Activated CD8-positive, alpha-beta memory T cell treated with anti-CD3 and anti-CD28 coated beads for 48 hours (primary cell): Measurements from ENCODE around the gene SPATA20.

ENCODE experiments used
- DNase-seq, 3 experiments: peaks; one replicate each; pipeline ENCODE4 v3.0.0-alpha.2; 2020; ENCODE audit warnings: low read depth in 2 of 3, low spot score in 2 of 3

SPATA20 gene

DNA sequence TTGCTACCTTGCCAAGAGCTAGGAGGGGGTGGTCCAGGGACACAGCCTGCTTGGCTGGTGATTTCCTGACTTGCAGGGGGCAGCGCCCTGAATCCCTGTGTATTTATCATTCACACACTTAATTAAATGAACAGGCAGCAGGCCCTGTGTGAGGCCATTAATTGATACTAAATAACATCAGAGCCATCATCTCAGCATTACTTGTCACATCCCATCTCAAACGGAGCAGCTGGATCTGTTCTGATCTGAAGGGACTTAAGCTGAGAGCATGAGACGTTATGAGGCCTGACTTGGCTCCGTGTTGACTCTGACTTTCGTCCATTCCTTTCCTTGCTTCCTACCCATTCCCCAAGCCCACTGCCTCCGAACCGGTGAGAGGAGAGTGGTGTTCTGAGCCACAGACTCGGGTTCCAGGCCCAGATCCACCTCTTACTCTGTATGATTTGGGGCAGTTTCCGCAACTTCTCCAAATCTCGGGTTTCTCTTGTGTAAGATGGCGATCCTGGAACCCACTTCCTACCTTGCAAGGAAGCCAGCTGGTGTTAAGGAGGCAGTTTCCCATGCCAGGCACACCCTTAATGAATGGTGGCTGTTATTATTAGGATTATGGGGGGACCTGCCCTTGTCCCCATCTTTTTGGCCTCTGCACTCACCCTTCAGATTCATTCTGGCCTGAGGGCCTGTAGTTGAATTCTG, 47.3 kb downstream of the SPATA20 start:
- no peak for DNase-seq

- DNase-seq, result no peak
These were observed 47.9 kb downstream of the SPATA20 start for GRCh38 chr17:50594892-50595291.

DNA sequence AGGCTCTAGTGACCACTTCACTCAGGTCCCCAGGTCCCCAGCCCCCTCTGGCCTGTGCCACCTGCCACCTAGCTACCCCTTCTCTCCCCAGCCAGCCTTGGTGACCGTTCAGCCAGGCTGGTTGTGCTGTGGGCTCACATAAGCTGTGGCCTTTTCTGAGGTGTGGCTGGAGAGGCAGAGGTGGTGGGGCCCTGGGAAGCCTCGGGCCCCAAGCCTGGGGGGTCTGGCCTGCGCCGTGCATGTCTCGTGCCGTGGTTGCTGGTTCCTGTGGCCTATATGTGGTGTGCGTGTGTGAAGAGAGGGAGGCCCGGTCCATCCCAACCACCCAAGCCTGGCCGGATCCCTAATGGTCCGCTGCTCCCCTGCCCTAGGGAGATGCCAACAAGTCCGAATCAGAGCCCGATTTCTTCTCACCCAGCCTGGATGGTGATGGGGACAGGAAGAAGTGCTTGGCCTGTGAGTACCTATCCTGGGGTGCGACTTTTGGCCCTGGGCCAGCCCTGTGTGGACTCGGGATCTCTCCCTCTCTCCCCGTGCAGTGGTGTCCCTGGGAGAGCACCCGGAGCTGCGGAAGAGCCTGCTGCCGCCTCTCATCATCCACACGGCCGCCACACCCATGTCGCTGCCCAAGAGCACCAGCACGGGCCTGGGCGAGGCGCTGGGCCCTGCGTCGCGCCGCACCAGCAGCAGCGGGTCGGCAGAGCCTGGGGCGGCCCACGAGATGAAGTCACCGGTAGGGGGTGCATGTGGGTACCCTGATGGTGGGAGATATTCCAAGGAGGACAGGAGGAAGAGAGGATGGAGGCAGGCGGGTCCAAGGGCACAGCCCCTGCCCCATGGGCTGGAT, 49.4 kb downstream of the SPATA20 start:
- no peak for DNase-seq

DNA sequence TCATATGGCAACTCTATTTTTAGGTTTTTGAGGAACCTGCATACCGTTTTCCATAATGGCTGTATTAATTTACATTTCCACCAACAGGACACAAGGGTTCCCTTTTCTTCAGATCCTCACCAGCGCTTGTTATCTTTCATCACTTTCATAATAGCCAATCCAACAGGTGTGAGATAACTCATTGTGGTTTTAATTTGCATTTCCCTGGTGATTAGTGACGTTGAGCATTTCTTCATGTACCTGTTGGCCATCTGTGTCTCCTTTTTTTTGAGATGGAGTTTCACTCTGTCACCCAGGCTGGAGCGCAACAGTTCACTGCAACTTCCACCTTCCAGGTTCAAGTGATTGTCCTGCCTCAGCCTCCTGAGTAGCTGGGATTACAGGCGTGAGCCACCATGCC, 51.5 kb downstream of the SPATA20 start:
- DNase-seq, result no peak

- no peak for DNase-seq
These were observed 52.6 kb downstream of the SPATA20 start for GRCh38 chr17:50599606-50600005.

GRCh38 chr17:50601823-50602375, 54.9 kb downstream of the SPATA20 start:
- no peak for DNase-seq

GRCh38 chr17:50602836-50603235, 55.9 kb downstream of the SPATA20 start:
- no peak for DNase-seq

- no peak for DNase-seq
These were observed 56.4 kb downstream of the SPATA20 start for GRCh38 chr17:50603340-50603739.

DNA sequence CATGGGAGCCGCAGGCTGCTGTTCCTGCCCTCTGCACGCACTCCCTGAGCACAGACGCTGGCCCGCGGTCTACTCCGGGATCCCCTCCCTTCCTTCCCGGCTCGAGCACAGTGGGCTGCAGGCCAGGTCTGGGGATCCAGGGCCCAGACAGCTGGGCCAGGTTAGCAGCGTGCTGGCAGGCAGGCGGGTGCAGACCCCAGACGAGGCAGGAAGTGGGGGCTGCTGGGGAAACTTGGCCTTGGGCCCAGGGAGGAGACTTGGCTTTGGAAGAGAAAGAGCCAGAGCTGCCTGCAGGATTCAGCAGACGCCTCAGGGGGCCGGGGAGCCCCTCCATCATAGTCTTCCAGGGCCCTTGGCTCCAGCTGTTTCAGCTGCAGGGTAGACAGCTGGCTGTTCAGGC, 57.5 kb downstream of the SPATA20 start:
- DNase-seq, result no peak

- no peak for DNase-seq
These were observed 58.5 kb downstream of the SPATA20 start for GRCh38 chr17:50605429-50605828.
